ENCODE measurements around the gene MAP4K4. TPM values are rescaled to one million over a fixed set of nuclear protein-coding genes. Genes with fewer than 3 reads are reported as not detected.
A peak's percentile ranks its signal among the peaks of the same experiment; 100 is the strongest.

MAP4K4 gene
- total RNA-seq, 1 donor, result 19.7 TPM

- DNase-seq (ENCODE audit: low read depth in 2 of 3, low spot score in 2 of 3), result no peak
Measured at GRCh38 chr2:101828673-101829334, 131.3 kb downstream of the MAP4K4 start.

GRCh38 chr2:101829429-101829828 is 131.9 kb downstream of the MAP4K4 start:
- no peak for DNase-seq (ENCODE audit: low read depth in 2 of 3, low spot score in 2 of 3)

- no peak for DNase-seq (ENCODE audit: low read depth in 2 of 3, low spot score in 2 of 3)
Measured at GRCh38 chr2:101830146-101830545, 132.6 kb downstream of the MAP4K4 start.

- DNase-seq (ENCODE audit: low read depth in 2 of 3, low spot score in 2 of 3), result no peak
Measured at GRCh38 chr2:101830555-101830954, 133.0 kb downstream of the MAP4K4 start.

- peak in 2 of 3 donors; percentile 56 to 80 for DNase-seq (ENCODE audit: low read depth in 2 of 3, low spot score in 2 of 3)
Measured at GRCh38 chr2:101831351-101831865, 133.9 kb downstream of the MAP4K4 start.

GRCh38 chr2:101832114-101832513 is 134.6 kb downstream of the MAP4K4 start:
- peak in 1 of 3 donors; percentile 62 for DNase-seq (ENCODE audit: low read depth in 2 of 3, low spot score in 2 of 3)

- no peak for DNase-seq (ENCODE audit: low read depth in 2 of 3, low spot score in 2 of 3)
Measured at GRCh38 chr2:101833890-101834523, 136.5 kb downstream of the MAP4K4 start.

- DNase-seq (ENCODE audit: low read depth in 2 of 3, low spot score in 2 of 3), result no peak
Measured at GRCh38 chr2:101837354-101837753, 139.8 kb downstream of the MAP4K4 start.

GRCh38 chr2:101841679-101842327 is 144.3 kb downstream of the MAP4K4 start:
- DNase-seq (ENCODE audit: low read depth in 2 of 3, low spot score in 2 of 3), result no peak

- peak in 1 of 3 donors; percentile 28 for DNase-seq (ENCODE audit: low read depth in 2 of 3, low spot score in 2 of 3)
Measured at GRCh38 chr2:101842471-101842870, 145.0 kb downstream of the MAP4K4 start.

- no peak for DNase-seq (ENCODE audit: low read depth in 2 of 3, low spot score in 2 of 3)
Measured at GRCh38 chr2:101843048-101843447, 145.5 kb downstream of the MAP4K4 start.

GRCh38 chr2:101843471-101843870 is 146.0 kb downstream of the MAP4K4 start:
- DNase-seq (ENCODE audit: low read depth in 2 of 3, low spot score in 2 of 3), result no peak

- no peak for DNase-seq (ENCODE audit: low read depth in 2 of 3, low spot score in 2 of 3)
Measured at GRCh38 chr2:101844055-101844635, 146.6 kb downstream of the MAP4K4 start.

GRCh38 chr2:101846973-101847372 is 149.5 kb downstream of the MAP4K4 start:
- no peak for DNase-seq (ENCODE audit: low read depth in 2 of 3, low spot score in 2 of 3)

GRCh38 chr2:101847661-101848339 is 150.3 kb downstream of the MAP4K4 start:
- DNase-seq (ENCODE audit: low read depth in 2 of 3, low spot score in 2 of 3), result no peak

- DNase-seq (ENCODE audit: low read depth in 2 of 3, low spot score in 2 of 3), result no peak
Measured at GRCh38 chr2:101848769-101849410, 151.4 kb downstream of the MAP4K4 start.

- no peak for DNase-seq (ENCODE audit: low read depth in 2 of 3, low spot score in 2 of 3)
Measured at GRCh38 chr2:101850450-101850849, 152.9 kb downstream of the MAP4K4 start.

- no peak for DNase-seq (ENCODE audit: low read depth in 2 of 3, low spot score in 2 of 3)
Measured at GRCh38 chr2:101850991-101851390, 153.5 kb downstream of the MAP4K4 start.

GRCh38 chr2:101852824-101853223 is 155.3 kb downstream of the MAP4K4 start:
- DNase-seq (ENCODE audit: low read depth in 2 of 3, low spot score in 2 of 3), result no peak

- DNase-seq (ENCODE audit: low read depth in 2 of 3, low spot score in 2 of 3), result no peak
Measured at GRCh38 chr2:101854877-101855276, 157.4 kb downstream of the MAP4K4 start.
